ENCODE measurements around the gene KCNMA1. TPM values are rescaled to one million over a fixed set of nuclear protein-coding genes. Genes with fewer than 3 reads are reported as not detected.
A peak's percentile ranks its signal among the peaks of the same experiment; 100 is the strongest.

The KCNMA1 gene
- total and polyA plus RNA-seq, 10 donors = 9.3 to 114 (median 51.5) TPM

- Histone ChIP-seq H3K27me3 (replicated peaks in 1 of 7) (no peaks in the 10 kb centered on the region), H3K4me3 (no peak overlapping the region), H3K36me3 (no peaks in the 10 kb centered on the region), H3K27ac (no peak overlapping the region), H3K4me1 (no peaks in the 10 kb centered on the region), H3K9me3 (no peaks in the 10 kb centered on the region)
- intact Hi-C loops (cut with DNase I; ENCODE audit: low total_unique reads) = no loop called here
- TF ChIP-seq POLR2AphosphoS5 (IDR thresholded peaks at IDR 0.05) (no peak), POLR2A (IDR thresholded peaks at IDR 0.05) (no peak), CTCF (IDR thresholded peaks at IDR 0.05 in 8 of 11, conservative IDR thresholded peaks at IDR 0.05 in 3 of 11) (no peak)
- DNase-seq = no peak
- WGBS, 5 donors = 88 to 94% (median 89%) methylated on average over 5 of the region's 5 CpGs
Measured at GRCh38 chr10:77474939-77475338, 162.7 kb downstream of the KCNMA1 start.

- WGBS, 5 donors = 89 to 95% (median 90%) methylated on average over 7 of the region's 7 CpGs
- intact Hi-C loops (cut with DNase I; ENCODE audit: low total_unique reads) = no loop called here
- no peak for DNase-seq
- H3K4me3 ChIP-seq = no peak overlapping the region
- H3K27ac ChIP-seq = no peak overlapping the region
- no peaks in the 10 kb centered on the region for H3K9me3 ChIP-seq
- H3K36me3 ChIP-seq = no peaks in the 10 kb centered on the region
- TF ChIP-seq CTCF (IDR thresholded peaks at IDR 0.05 in 8 of 11, conservative IDR thresholded peaks at IDR 0.05 in 3 of 11) (no peak), POLR2A (IDR thresholded peaks at IDR 0.05) (no peak)
- no peaks in the 10 kb centered on the region for H3K4me1 ChIP-seq
- H3K27me3 ChIP-seq (replicated peaks in 1 of 7) = no peaks in the 10 kb centered on the region
Measured at GRCh38 chr10:77474386-77474785, 163.2 kb downstream of the KCNMA1 start.

GRCh38 chr10:77472146-77472545 is 165.5 kb downstream of the KCNMA1 start:
- H3K27ac ChIP-seq = no peak overlapping the region
- H3K4me1 ChIP-seq = no peaks in the 10 kb centered on the region
- TF ChIP-seq POLR2A (IDR thresholded peaks at IDR 0.05) (no peak), CTCF (IDR thresholded peaks at IDR 0.05 in 8 of 11, conservative IDR thresholded peaks at IDR 0.05 in 3 of 11) (no peak), POLR2AphosphoS5 (IDR thresholded peaks at IDR 0.05) (no peak)
- no peaks in the 10 kb centered on the region for H3K9me3 ChIP-seq
- H3K27me3 ChIP-seq (replicated peaks in 1 of 7) = no peaks in the 10 kb centered on the region
- intact Hi-C loops (cut with DNase I; ENCODE audit: low total_unique reads) = no loop called here
- no peak overlapping the region for H3K4me3 ChIP-seq
- 89 to 96% (median 94%) methylated on average over 2 of the region's 2 CpGs for WGBS, 5 donors
- no peaks in the 10 kb centered on the region for H3K36me3 ChIP-seq
- no peak for DNase-seq

- Histone ChIP-seq H3K4me3 (no peak overlapping the region), H3K4me1 (no peaks in the 10 kb centered on the region), H3K27me3 (replicated peaks in 1 of 7) (no peaks in the 10 kb centered on the region), H3K36me3 (no peaks in the 10 kb centered on the region), H3K9me3 (no peaks in the 10 kb centered on the region), H3K27ac (no peak overlapping the region)
- intact Hi-C loops (cut with DNase I; ENCODE audit: low total_unique reads) = no loop called here
- no peak for TF ChIP-seq POLR2AphosphoS5 (IDR thresholded peaks at IDR 0.05)
- TF ChIP-seq POLR2A (IDR thresholded peaks at IDR 0.05) = no peak
- TF ChIP-seq CTCF (IDR thresholded peaks at IDR 0.05 in 8 of 11, conservative IDR thresholded peaks at IDR 0.05 in 3 of 11) = peak in 1 of 11 experiments; percentile 3
- WGBS, 5 donors = 85 to 100% (median 94%) methylated on average over 2 of the region's 2 CpGs
- DNase-seq = no peak
Measured at GRCh38 chr10:77471069-77471536, 166.5 kb downstream of the KCNMA1 start.
